Brain microvascular endothelial cell (primary cell): ENCODE results near the gene GOSR2.

ENCODE experiments used
- DNase-seq: peaks from one replicate; pipeline ENCODE4 v3.0.0-alpha.2; 2020
- H3K27ac ChIP-seq: fragments of 250-450 bp; sonication (Bioruptor Pico); 2 replicates; pipeline ENCODE4 v1.5.1; 2020; ENCODE audit warnings: mild to moderate bottlenecking, moderate library complexity
- H3K27me3 ChIP-seq: fragments of 250-450 bp; sonication (Bioruptor Pico); replicated peaks from 2 replicates; pipeline ENCODE4 v1.5.1; 2020; ENCODE audit warnings: mild to moderate bottlenecking
- H3K36me3 ChIP-seq: fragments of 250-450 bp; sonication (Bioruptor Pico); replicated peaks from 2 replicates; pipeline ENCODE4 v1.5.1; 2020; ENCODE audit warnings: mild to moderate bottlenecking
- H3K4me3 ChIP-seq: 2 replicates; pipeline ENCODE4 v1.5.1; 2011; ENCODE audit warnings: low read depth, mild to moderate bottlenecking, control low read depth, low read length, moderate library complexity
- in situ Hi-C: cut with HindIII; loops from 2 replicates; pipeline ENCODE4 v1.10.0; 2017; ENCODE audit warnings: low sequenced_read_pairs, low pct_ligation_motif_present
- TF ChIP-seq, protein P1 (sequence below): IDR thresholded peaks from 2 replicates; pipeline ENCODE4 v1.5.1; 2011; ENCODE audit warnings: low read depth, mild to moderate bottlenecking, moderate library complexity, low read length, control low read depth, inconsistent platforms; ENCODE audit errors: missing control alignments

Gene GOSR2

DNA sequence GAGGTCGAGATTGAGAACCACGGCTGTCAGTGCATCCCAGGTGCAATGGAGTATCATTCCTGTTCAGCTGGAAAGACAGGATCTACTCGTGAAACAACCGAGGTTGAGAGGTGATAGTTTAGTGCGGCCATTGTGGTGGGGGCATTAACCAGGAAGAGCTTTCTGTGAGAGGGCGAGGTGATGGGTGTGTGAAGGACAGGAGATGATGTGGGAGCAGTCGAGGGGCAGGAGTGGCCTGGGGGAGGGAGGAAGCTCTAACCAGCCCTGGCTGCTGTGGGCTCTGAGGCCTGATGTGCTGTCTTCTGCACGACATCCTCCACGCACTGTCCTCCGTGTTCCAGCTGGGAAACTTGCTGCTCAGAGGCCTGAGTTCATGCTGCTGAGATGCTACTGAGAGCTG, 22.0 kb downstream of the GOSR2 start:
- no peak overlapping the region for H3K4me3 ChIP-seq
- DNase-seq, result no peak
- H3K27ac ChIP-seq, result no peak overlapping the region
- H3K36me3 ChIP-seq, result peaks cover 10% of the 10 kb centered on the region
- TF ChIP-seq, protein P1, sequence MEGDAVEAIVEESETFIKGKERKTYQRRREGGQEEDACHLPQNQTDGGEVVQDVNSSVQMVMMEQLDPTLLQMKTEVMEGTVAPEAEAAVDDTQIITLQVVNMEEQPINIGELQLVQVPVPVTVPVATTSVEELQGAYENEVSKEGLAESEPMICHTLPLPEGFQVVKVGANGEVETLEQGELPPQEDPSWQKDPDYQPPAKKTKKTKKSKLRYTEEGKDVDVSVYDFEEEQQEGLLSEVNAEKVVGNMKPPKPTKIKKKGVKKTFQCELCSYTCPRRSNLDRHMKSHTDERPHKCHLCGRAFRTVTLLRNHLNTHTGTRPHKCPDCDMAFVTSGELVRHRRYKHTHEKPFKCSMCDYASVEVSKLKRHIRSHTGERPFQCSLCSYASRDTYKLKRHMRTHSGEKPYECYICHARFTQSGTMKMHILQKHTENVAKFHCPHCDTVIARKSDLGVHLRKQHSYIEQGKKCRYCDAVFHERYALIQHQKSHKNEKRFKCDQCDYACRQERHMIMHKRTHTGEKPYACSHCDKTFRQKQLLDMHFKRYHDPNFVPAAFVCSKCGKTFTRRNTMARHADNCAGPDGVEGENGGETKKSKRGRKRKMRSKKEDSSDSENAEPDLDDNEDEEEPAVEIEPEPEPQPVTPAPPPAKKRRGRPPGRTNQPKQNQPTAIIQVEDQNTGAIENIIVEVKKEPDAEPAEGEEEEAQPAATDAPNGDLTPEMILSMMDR, result no peak
- H3K27me3 ChIP-seq, result no peaks in the 10 kb centered on the region
- in situ Hi-C loops, result no loop called here

DNA sequence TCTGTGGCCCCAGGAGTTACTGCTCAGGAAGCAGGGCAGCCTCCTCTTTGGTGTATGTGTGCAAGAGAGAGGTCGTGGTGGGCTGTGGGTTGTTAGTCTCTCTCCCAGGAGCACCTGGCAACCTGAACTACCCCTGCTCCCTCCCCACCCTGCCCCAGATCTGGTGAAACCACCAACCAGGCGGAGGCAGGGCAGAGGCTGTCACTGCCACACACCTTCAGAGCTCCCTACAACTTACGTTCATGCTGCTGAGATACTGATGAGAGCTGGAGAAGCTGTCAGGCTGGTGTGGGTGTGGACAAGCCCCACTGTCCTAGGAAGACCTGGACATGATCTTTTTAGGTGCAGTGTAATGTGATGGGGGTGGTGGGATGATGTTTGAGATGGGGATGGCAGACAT, 24.3 kb downstream of the GOSR2 start:
- peaks cover 7% of the 10 kb centered on the region for H3K27me3 ChIP-seq
- in situ Hi-C loops, result no loop called here
- no peak for DNase-seq
- TF ChIP-seq, protein P1, result no peak
- H3K4me3 ChIP-seq, result no peak overlapping the region
- no peaks in the 10 kb centered on the region for H3K36me3 ChIP-seq
- H3K27ac ChIP-seq, result no peak overlapping the region

DNA sequence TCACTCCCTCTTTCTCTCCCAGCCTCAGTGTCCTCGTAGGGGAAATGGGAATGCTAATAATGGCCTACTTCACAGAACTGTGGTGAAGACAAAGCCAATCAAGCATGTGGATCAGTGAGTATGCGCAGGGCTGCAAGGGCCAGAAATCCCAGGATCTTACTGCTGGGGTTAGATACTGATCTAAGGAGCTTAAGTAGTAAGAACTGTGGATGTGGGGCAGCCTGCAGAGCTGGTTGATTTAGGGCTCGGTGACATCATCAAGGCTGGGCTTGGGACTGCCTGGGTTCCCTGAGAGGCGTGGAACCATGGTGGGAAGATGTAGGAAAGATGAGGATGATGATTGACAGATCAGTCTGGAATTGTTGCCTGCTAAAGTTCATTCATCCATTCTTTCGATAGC, 25.6 kb downstream of the GOSR2 start:
- Histone ChIP-seq H3K27ac (no peak overlapping the region), H3K27me3 (peaks cover 7% of the 10 kb centered on the region), H3K36me3 (no peaks in the 10 kb centered on the region), H3K4me3 (no peak overlapping the region)
- in situ Hi-C loops, result no loop called here
- TF ChIP-seq, protein P1, result no peak
- DNase-seq, result no peak

DNA sequence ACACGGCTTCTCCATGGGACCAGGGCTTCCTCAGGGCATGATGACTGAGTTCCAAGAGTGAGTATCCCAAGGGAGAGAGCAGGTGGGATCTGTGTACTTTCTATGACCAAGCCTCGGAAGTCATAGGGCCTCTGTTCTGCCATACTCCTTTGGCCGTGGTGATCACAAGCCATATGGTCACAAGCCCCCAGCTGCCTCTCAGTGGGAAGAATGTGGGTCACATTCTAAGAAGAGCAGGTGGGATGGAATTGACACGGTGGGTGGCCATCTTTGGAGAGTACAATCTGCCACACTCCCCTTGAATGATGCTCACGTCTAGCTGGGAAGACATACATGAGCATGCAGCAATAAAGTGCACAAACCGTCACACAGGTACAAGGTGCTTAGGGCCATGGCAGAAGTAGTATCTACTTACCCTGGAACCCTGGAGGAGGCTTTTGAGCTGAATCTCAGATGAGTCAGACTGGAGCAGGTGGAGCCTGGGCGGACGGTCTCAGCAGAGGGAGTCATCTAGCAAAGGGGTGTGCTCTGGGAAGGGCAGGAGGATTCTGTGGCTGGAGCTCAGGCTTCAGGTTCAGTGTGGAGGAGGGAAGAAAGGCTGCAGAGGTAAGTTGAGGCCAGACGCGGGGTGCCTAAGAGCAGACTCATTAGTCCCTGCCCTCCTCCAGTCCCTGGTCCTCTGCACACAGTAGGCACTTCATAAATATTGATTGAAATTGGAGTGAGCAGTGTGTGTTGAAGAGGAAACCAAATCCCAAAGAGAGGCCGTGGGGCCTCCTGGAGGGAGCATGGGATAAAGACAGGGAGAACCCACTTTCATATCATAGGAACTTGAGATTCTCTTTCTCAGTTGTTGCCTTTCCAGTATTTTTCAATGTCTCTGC, 26.6 kb downstream of the GOSR2 start:
- in situ Hi-C loops, result no loop called here
- H3K27ac ChIP-seq, result no peak overlapping the region
- TF ChIP-seq, protein P1, result peak; percentile 3
- H3K27me3 ChIP-seq, result peaks cover 7% of the 10 kb centered on the region
- H3K4me3 ChIP-seq, result no peak overlapping the region
- no peaks in the 10 kb centered on the region for H3K36me3 ChIP-seq
- no peak for DNase-seq

DNA sequence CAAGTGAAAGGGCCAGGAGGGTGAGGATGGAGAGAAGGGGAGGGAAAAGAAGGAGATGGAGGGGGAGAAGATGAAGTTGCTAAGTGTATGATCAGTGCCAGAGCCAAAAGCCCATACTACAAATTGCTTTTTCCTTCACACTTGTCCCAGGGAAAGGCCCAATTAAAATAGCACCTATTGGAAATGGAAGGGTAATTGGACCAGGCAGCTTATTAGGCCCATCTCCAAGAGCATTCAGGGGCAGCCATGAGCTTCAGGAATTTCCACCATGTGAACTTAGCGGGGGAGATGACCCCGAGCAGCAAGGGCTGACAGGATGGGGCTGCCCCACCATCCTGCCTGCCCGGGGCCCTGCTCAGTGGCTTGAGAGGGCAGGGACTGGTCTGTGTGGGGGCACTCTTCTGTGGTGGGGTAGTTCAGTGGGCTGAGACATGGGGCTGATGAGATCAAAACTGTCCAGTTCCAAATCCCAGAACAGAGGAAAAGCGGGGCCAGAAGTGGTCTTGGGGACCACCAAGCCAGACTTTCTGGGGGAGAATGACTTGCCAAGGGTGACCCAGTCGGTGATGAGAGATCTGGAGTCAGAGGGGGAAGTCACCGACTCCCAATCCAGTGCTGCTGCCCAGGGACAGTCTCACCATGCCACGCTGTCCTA, 27.5 kb downstream of the GOSR2 start:
- no peak overlapping the region for H3K27ac ChIP-seq
- no peaks in the 10 kb centered on the region for H3K36me3 ChIP-seq
- in situ Hi-C loops, result no loop called here
- no peak for DNase-seq
- TF ChIP-seq, protein P1, result no peak
- no peak overlapping the region for H3K4me3 ChIP-seq
- H3K27me3 ChIP-seq, result peaks cover 7% of the 10 kb centered on the region
